T-cell (primary cell): ENCODE data around the gene ADCY1. TPM values are rescaled to one million over a fixed set of nuclear protein-coding genes. Genes with fewer than 3 reads are reported as not detected.

Experiments used
- ATAC-seq, 4 experiments: fragments of 200-7000 bp in 3 of 4; fragments of 150-1000 bp in 1 of 4; cut with Tn5 transposase; replicated peaks in 1 of 4; 1 replicate in 3 of 4; 2 replicates in 1 of 4; pipeline ENCODE4 v1.10.0; 2021; ENCODE audit warnings: moderate library complexity in 3 of 4, mild to moderate bottlenecking in 2 of 4, moderate number of reproducible peaks in 1 of 4
- CTCF ChIA-PET, 2 donors: fragments of 300-600 bp; sonication (Branson Sonifier 250); formaldehyde crosslinking; loops; one replicate each; lab custom pipeline; 2022; ENCODE audit warnings: antibody characterized with exemption in 2 of 2; lab: Charles Lee
- POLR2A ChIA-PET, 2 donors: fragments of 300-600 bp; sonication (Branson Sonifier 250); formaldehyde crosslinking; loops; one replicate each; lab custom pipeline; 2022; ENCODE audit warnings: antibody characterized with exemption in 2 of 2; lab: Charles Lee
- DNase-seq, 35 experiments: peaks; one replicate each; pipeline versions ENCODE4 v3.0.0 to v3.0.0-alpha.2; 2013 to 2023
- H3K27ac ChIP-seq: one replicate; pipeline ENCODE4 v1.5.1; 2013; ENCODE audit warnings: low read length
- H3K27me3 ChIP-seq, 2 experiments: replicated peaks in 1 of 2; 1 replicate in 1 of 2; 2 replicates in 1 of 2; pipeline versions ENCODE4 v1.6.1 to v1.7.0; 2013; ENCODE audit warnings: low read length in 1 of 2, mixed read lengths in 1 of 2; ENCODE audit not compliant: control insufficient read depth in 2 of 2, insufficient read depth in 2 of 2; ENCODE audit errors: extremely low read depth in 1 of 2
- H3K36me3 ChIP-seq, 2 donors: 1 replicate in 1 of 2; 2 replicates in 1 of 2; pipeline versions ENCODE4 v1.6.1 to v1.7.0; 2013; ENCODE audit warnings: low read length in 1 of 2; ENCODE audit not compliant: control insufficient read depth in 2 of 2, insufficient read depth in 1 of 2; ENCODE audit errors: extremely low read depth in 1 of 2
- H3K4me1 ChIP-seq, 2 experiments: 1 replicate in 1 of 2; 2 replicates in 1 of 2; pipeline versions ENCODE4 v1.6.1 to v1.7.0; 2013; ENCODE audit warnings: low read length in 2 of 2, mixed read lengths in 1 of 2; ENCODE audit not compliant: insufficient read depth in 2 of 2, control insufficient read depth in 1 of 2; ENCODE audit errors: extremely low read depth in 1 of 2
- H3K4me3 ChIP-seq, 2 donors: 1 replicate in 1 of 2; 2 replicates in 1 of 2; pipeline versions ENCODE4 v1.5.1 to v1.7.0; 2013; ENCODE audit warnings: mild to moderate bottlenecking in 2 of 2, low read length in 1 of 2, moderate library complexity in 1 of 2; ENCODE audit not compliant: control insufficient read depth in 1 of 2; ENCODE audit errors: extremely low read depth in 1 of 2
- H3K9me3 ChIP-seq: 2 replicates; pipeline ENCODE4 v1.7.0; 2013
- H3K27ac Mint-ChIP-seq, 2 donors: one replicate each; pipeline ENCODE4 v1.8.0; 2020 to 2021; ENCODE audit warnings: mild to moderate bottlenecking in 2 of 2, mixed read lengths in 2 of 2
- H3K27me3 Mint-ChIP-seq, 2 donors: one replicate each; pipeline ENCODE4 v1.8.0; 2021 to 2022; ENCODE audit warnings: mixed read lengths in 2 of 2
- H3K36me3 Mint-ChIP-seq: one replicate; pipeline ENCODE4 v1.8.0; 2021; ENCODE audit warnings: mixed read lengths
- H3K4me1 Mint-ChIP-seq, 3 donors: one replicate each; pipeline ENCODE4 v1.8.0; 2020 to 2022; ENCODE audit warnings: mixed read lengths in 3 of 3, mild to moderate bottlenecking in 1 of 3
- H3K4me3 Mint-ChIP-seq, 3 donors: one replicate each; pipeline ENCODE4 v1.8.0; 2020 to 2022; ENCODE audit warnings: mild to moderate bottlenecking in 3 of 3, mixed read lengths in 3 of 3, moderate library complexity in 3 of 3
- H3K9me3 Mint-ChIP-seq, 3 donors: one replicate each; pipeline ENCODE4 v1.8.0; 2020 to 2022; ENCODE audit warnings: mixed read lengths in 3 of 3
- WGBS: methylation state at CpG from one replicate; pipeline ENCODE4 v1.1.5; 2013; ENCODE audit warnings: missing lambda C conversion rate; ENCODE audit not compliant: insufficient coverage; 5-methylcytosine and 5-hydroxymethylcytosine counted together
- total RNA-seq, 35 experiments: library from RNA in 6 of 35; stranded (reverse) in 6 of 35; fragments of 120-200 nt in 1 of 35; gene quantifications; one replicate each; pipeline versions ENCODE4 v1.2.1 to v1.2.4 and lab custom pipeline; 2013 to 2026

The ADCY1 gene
- total RNA-seq, 5 donors from 2014 or later (not counting 1 experiment from before 2014, with no cell fraction given), result 0.03 to 0.44 (median 0.05) TPM

- Mint-ChIP-seq H3K4me1 (no peaks in the 10 kb centered on the region), H3K27ac (no peak overlapping the region), H3K9me3 (no peaks in the 10 kb centered on the region), H3K4me3 (no peak overlapping the region), H3K36me3 (no peaks in the 10 kb centered on the region), H3K27me3 (peaks cover 5% of the 10 kb centered on the region in 2 donors)
- no peak for DNase-seq
- Histone ChIP-seq H3K9me3 (no peaks in the 10 kb centered on the region), H3K36me3 (no peaks in the 10 kb centered on the region), H3K4me1 (no peaks in the 10 kb centered on the region), H3K27ac (no peak overlapping the region), H3K4me3 (no peak overlapping the region), H3K27me3 (peaks cover 0 to 27% of the 10 kb centered on the region in 2 experiments)
- CTCF ChIA-PET, result no interaction called here
- WGBS, result 76% methylated on average over 8 of the region's 9 CpGs
- ATAC-seq, result no peak
- POLR2A ChIA-PET, result no interaction called here
These were observed 21.9 kb downstream of the ADCY1 start for GRCh38 chr7:45595809-45596664.

- no peaks in the 10 kb centered on the region for H3K4me1 Mint-ChIP-seq
- ATAC-seq, result no peak
These were observed 22.5 kb downstream of the ADCY1 start for GRCh38 chr7:45596665-45597095.

GRCh38 chr7:45597286-45597984 lies 23.3 kb downstream of the ADCY1 start:
- Mint-ChIP-seq H3K27me3 (peaks cover 5 to 11% of the 10 kb centered on the region in 2 donors), H3K4me3 (no peak overlapping the region), H3K4me1 (no peaks in the 10 kb centered on the region), H3K36me3 (no peaks in the 10 kb centered on the region), H3K27ac (no peak overlapping the region), H3K9me3 (no peaks in the 10 kb centered on the region)
- no peaks in the 10 kb centered on the region for H3K9me3 ChIP-seq
- ATAC-seq (no peak), DNase-seq (no peak)
- ChIA-PET CTCF (no interaction called here), POLR2A (no interaction called here)
- no peak overlapping the region for H3K4me3 ChIP-seq
- no peak overlapping the region for H3K27ac ChIP-seq
- no peaks in the 10 kb centered on the region for H3K4me1 ChIP-seq
- H3K27me3 ChIP-seq, result peaks cover 0 to 26% of the 10 kb centered on the region in 2 experiments
- 70% methylated on average over 6 of the region's 9 CpGs for WGBS
- no peaks in the 10 kb centered on the region for H3K36me3 ChIP-seq

More at GRCh38 chr7:45596665-45597095, 22.5 kb downstream of the ADCY1 start:
- Histone ChIP-seq H3K9me3 (no peaks in the 10 kb centered on the region), H3K4me1 (no peaks in the 10 kb centered on the region), H3K4me3 (no peak overlapping the region), H3K27me3 (peaks cover 0 to 26% of the 10 kb centered on the region in 2 experiments), H3K27ac (no peak overlapping the region), H3K36me3 (no peaks in the 10 kb centered on the region)
- ChIA-PET CTCF (no interaction called here), POLR2A (no interaction called here)
- Mint-ChIP-seq H3K4me3 (no peak overlapping the region), H3K27me3 (peaks cover 5 to 8% of the 10 kb centered on the region in 2 donors), H3K27ac (no peak overlapping the region), H3K36me3 (no peaks in the 10 kb centered on the region), H3K9me3 (no peaks in the 10 kb centered on the region)
- 82% methylated on average over 7 of the region's 7 CpGs for WGBS
- DNase-seq, result no peak

GRCh38 chr7:45598886-45599520 lies 24.8 kb downstream of the ADCY1 start:
- H3K4me3 ChIP-seq, result no peak overlapping the region
- no peaks in the 10 kb centered on the region for H3K36me3 Mint-ChIP-seq
- no peaks in the 10 kb centered on the region for H3K9me3 Mint-ChIP-seq
- ATAC-seq, result no peak
- no peaks in the 10 kb centered on the region for H3K36me3 ChIP-seq
- no peak for DNase-seq
- POLR2A ChIA-PET, result no interaction called here
- no peaks in the 10 kb centered on the region for H3K4me1 Mint-ChIP-seq
- WGBS, result 86% methylated on average over 14 of the region's 14 CpGs
- H3K27me3 Mint-ChIP-seq, result peaks cover 5 to 11% of the 10 kb centered on the region in 2 donors
- H3K27ac Mint-ChIP-seq, result no peak overlapping the region
- H3K27ac ChIP-seq, result no peak overlapping the region
- H3K4me3 Mint-ChIP-seq, result no peak overlapping the region
- no peaks in the 10 kb centered on the region for H3K4me1 ChIP-seq
- peaks cover 0 to 19% of the 10 kb centered on the region in 2 experiments for H3K27me3 ChIP-seq
- no peaks in the 10 kb centered on the region for H3K9me3 ChIP-seq
- CTCF ChIA-PET, result no interaction called here

- no peaks in the 10 kb centered on the region for H3K4me1 Mint-ChIP-seq
These were observed 25.9 kb downstream of the ADCY1 start for GRCh38 chr7:45599851-45600706.

GRCh38 chr7:45601094-45601493 lies 26.9 kb downstream of the ADCY1 start:
- DNase-seq, result no peak
- peaks cover 5 to 11% of the 10 kb centered on the region in 2 donors for H3K27me3 Mint-ChIP-seq
- ATAC-seq, result no peak
- H3K9me3 ChIP-seq, result no peaks in the 10 kb centered on the region
- H3K36me3 Mint-ChIP-seq, result no peaks in the 10 kb centered on the region
- no peak overlapping the region for H3K4me3 ChIP-seq
- H3K27ac Mint-ChIP-seq, result no peak overlapping the region
- H3K4me3 Mint-ChIP-seq, result no peak overlapping the region
- no peaks in the 10 kb centered on the region for H3K4me1 Mint-ChIP-seq
- WGBS, result 100% methylated on average over 2 of the region's 4 CpGs
- ChIA-PET POLR2A (no interaction called here), CTCF (no interaction called here)
- H3K36me3 ChIP-seq, result no peaks in the 10 kb centered on the region
- H3K27me3 ChIP-seq, result peaks cover 0 to 16% of the 10 kb centered on the region in 2 experiments
- H3K9me3 Mint-ChIP-seq, result no peaks in the 10 kb centered on the region
- H3K27ac ChIP-seq, result no peak overlapping the region
- H3K4me1 ChIP-seq, result no peaks in the 10 kb centered on the region

More at GRCh38 chr7:45599851-45600706, 25.9 kb downstream of the ADCY1 start:
- H3K4me3 ChIP-seq, result no peak overlapping the region
- H3K27me3 ChIP-seq, result peaks cover 0 to 19% of the 10 kb centered on the region in 2 experiments
- peaks cover 5 to 11% of the 10 kb centered on the region in 2 donors for H3K27me3 Mint-ChIP-seq
- ChIA-PET CTCF (no interaction called here), POLR2A (no interaction called here)
- no peaks in the 10 kb centered on the region for H3K36me3 Mint-ChIP-seq
- no peaks in the 10 kb centered on the region for H3K36me3 ChIP-seq
- no peak overlapping the region for H3K4me3 Mint-ChIP-seq
- H3K27ac ChIP-seq, result no peak overlapping the region
- ATAC-seq (no peak), DNase-seq (no peak)
- H3K9me3 Mint-ChIP-seq, result no peaks in the 10 kb centered on the region
- no peaks in the 10 kb centered on the region for H3K4me1 ChIP-seq
- WGBS, result 83% methylated on average over 9 of the region's 10 CpGs
- H3K27ac Mint-ChIP-seq, result no peak overlapping the region
- no peaks in the 10 kb centered on the region for H3K9me3 ChIP-seq
